ENCODE measurements around the gene TAF6. TPM values are rescaled to one million over a fixed set of nuclear protein-coding genes. Genes with fewer than 3 reads are reported as not detected.

The TAF6 gene
- total and polyA plus RNA-seq, 2 of the 4 experiments (the other 2 are of a cell fraction) = 11.3 to 55.3 TPM

DNA sequence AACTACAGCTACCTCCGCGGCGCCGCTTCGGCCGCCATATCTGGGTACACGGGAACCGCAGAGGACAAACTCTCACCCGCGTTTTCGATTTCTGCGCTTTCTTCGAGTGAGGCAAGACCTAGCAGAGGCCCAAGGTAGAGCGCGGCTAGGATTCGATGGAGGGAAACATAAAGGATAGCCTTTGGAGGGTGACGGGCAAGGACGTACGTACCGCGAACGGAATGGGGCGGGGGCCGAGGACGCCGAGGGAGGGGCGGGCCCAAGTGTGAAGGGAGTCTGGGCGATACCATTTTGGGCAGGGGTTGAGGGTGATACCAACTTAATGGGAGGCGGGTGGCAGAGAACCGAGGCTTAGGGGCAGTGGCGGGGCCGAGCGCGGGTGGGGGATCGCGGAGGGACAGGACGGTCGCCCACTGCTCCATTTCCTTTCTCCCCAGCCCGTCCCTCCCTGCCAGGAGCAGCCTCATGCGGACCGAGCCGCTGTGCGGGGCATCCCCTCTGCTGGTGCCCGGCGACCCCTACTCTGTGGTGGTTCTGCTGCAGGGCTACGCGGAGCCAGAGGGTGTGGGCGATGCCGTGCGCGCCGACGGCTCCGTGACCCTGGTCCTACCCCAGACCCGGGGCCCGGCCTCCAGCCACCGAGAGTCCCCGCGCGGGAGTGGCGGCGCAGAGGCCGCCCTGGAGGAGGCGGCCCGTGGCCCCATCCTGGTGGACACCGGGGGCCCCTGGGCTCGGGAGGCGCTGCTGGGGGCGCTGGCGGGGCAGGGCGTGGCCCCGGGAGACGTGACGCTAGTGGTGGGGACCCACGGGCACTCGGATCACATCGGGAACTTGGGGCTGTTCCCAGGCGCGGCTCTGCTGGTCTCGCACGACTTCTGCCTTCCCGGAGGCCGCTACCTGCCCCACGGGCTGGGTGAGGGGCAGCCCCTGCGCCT lies 8.0 kb upstream of the TAF6 start, which contains the start of gene MBLAC1 (continued):
- TF ChIP-seq, protein P1, sequence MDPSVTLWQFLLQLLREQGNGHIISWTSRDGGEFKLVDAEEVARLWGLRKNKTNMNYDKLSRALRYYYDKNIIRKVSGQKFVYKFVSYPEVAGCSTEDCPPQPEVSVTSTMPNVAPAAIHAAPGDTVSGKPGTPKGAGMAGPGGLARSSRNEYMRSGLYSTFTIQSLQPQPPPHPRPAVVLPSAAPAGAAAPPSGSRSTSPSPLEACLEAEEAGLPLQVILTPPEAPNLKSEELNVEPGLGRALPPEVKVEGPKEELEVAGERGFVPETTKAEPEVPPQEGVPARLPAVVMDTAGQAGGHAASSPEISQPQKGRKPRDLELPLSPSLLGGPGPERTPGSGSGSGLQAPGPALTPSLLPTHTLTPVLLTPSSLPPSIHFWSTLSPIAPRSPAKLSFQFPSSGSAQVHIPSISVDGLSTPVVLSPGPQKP (IDR thresholded peaks at IDR 0.05; ENCODE audit: borderline replicate concordance, low read depth, low read length) = no peak
- TF ChIP-seq MXI1 (IDR thresholded peaks at IDR 0.05; ENCODE audit: borderline replicate concordance, low read depth, low read length) = no peak
- no peak for TF ChIP-seq RFX5 (IDR thresholded peaks at IDR 0.05; ENCODE audit: low read depth, low read length)
